ENCODE measurements around the gene TBC1D14.

GRCh38 chr4:7041246-7041645 is 131.6 kb downstream of the TBC1D14 start:
- TF ChIP-seq CTCF (IDR thresholded peaks at IDR 0.05) (no peak), POLR2A (IDR thresholded peaks at IDR 0.05) (no peak)

Data from lower leg skin (tissue), 3 donors.